Mononuclear cell (primary cell): ENCODE data around the gene PAPPA2. TPM values are rescaled to one million over a fixed set of nuclear protein-coding genes. Genes with fewer than 3 reads are reported as not detected.

Source experiments
- H3K27me3 ChIP-seq: 2 replicates; pipeline ENCODE4 v1.6.0; 2011; ENCODE audit warnings: low read length, control low read depth; ENCODE audit not compliant: insufficient read depth
- H3K4me1 ChIP-seq: 2 replicates; pipeline ENCODE4 v1.5.1; 2011; ENCODE audit warnings: mild to moderate bottlenecking, low read length, control low read depth; ENCODE audit not compliant: insufficient read depth
- H3K4me3 ChIP-seq: 2 replicates; pipeline ENCODE4 v1.5.1; 2011; ENCODE audit warnings: mild to moderate bottlenecking, low read length, moderate library complexity
- H3K9me3 ChIP-seq: 2 replicates; pipeline ENCODE4 v1.5.1; 2011; ENCODE audit warnings: low read depth, mild to moderate bottlenecking, control low read depth, low read length
- total RNA-seq: library from RNA; depleted of rRNA; stranded (reverse); fragments of >200 nt; gene quantifications from one replicate; pipeline ENCODE4 v1.2.3, GENCODE V29; 2012

Gene PAPPA2
- total RNA-seq, 1 donor = 0.10 TPM

DNA sequence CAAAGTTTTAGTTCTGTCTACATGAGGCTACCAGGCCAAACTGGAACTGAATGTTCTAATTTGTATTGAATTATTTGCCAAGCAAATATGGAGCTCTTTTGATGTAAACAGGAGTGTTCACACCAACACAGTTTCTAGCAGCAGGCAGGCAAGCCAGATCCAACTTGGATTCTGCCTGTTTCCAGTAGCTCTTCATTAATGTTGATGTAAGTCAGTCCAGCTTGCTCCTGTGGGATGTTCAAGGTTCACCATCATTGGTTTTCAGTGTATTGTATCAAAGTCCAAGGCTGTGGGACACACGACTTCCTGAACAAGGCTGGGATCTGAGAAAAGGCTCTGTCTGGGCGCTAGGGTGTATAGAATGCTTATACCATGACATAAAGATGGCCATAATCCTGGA is 68.1 kb downstream of the PAPPA2 start:
- no peak overlapping the region for H3K4me3 ChIP-seq
- H3K9me3 ChIP-seq = no peaks in the 10 kb centered on the region
- H3K4me1 ChIP-seq = no peaks in the 10 kb centered on the region
- H3K27me3 ChIP-seq = no peaks in the 10 kb centered on the region

DNA sequence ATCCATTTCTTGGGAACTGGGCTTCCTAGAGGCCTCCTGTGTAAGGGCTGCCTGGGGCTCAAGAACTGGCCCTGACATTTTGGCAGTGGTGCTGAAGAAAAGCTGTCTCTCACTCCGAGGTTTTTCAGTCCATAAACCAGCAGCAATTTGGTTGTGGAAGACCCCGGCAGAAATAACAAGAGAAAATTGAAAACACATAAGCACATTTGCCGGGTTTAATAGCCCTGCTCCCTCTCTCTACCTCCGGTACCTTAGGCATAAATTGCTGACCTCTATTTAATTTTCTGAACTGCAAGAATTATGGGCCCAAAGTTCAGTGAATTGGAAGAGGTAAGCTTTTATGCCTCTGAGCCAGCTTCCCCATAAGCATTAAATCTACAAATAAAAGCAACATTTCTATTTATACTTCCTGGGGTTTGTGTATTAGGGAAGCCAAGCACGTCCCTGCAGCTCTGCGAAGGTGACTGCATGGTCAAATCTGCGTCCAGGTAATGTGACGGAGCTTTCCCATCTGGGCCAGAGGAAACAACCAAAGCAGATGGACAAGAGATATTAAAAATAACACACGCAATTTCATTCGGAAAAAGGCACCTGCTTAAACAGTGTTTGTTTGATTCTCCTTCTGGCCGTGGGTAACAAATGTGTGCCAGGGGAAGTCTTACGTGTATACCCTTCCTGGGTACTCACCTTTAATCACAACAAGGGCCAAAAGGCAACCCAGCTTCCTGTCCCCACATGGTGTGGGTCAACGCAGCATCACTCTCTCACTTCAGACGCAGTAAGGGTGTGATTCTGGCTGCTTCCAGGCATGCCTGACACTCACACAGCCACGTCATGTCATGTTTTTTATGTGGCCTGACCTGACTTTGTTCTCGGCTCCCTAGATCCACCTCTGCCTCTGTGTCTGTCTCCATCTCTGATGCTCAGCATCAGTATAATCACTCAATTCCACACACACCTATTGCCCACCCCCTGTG is 69.2 kb downstream of the PAPPA2 start:
- Histone ChIP-seq H3K4me3 (no peak overlapping the region), H3K9me3 (no peaks in the 10 kb centered on the region), H3K4me1 (no peaks in the 10 kb centered on the region), H3K27me3 (no peaks in the 10 kb centered on the region)

DNA sequence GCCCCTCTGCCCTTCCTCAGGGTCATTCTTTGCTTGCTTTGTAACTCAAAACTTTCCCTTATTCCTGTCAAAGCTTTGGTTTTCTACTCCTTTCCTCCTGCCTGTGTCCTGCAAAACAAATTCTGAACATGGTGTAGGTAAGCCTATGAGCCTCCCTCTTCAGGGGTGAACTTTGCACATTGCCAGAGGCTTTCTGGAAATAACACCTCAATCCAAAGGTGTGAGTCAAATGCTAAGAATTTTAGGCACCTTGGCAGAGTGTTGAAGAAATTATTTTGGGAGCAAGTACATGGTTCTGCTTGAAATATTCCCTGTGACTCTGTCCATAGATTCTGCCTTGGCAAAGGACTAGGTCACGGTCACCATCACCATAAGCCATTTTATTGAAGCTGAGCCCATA is 70.0 kb downstream of the PAPPA2 start:
- Histone ChIP-seq H3K4me1 (no peaks in the 10 kb centered on the region), H3K4me3 (no peak overlapping the region), H3K9me3 (no peaks in the 10 kb centered on the region), H3K27me3 (no peaks in the 10 kb centered on the region)

DNA sequence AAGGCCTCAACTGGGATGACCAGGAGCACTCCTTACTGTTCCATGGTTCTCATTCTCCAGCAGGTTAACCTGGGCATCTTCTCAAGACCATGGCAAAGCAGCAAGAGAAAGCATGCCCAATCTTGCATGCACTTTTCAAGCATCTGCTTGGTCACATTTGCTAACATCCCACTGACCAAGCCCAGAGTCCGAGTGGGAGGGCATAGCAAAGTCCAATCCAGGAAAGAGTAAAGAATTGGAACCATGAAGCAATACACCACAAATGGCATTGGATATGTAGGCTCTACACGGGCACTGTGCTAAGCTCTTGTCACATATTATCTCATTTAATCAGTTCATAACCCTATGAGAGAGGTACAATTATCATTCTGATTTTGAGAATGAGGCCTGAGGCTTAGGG is 73.6 kb downstream of the PAPPA2 start:
- no peaks in the 10 kb centered on the region for H3K9me3 ChIP-seq
- no peaks in the 10 kb centered on the region for H3K27me3 ChIP-seq
- H3K4me3 ChIP-seq = no peak overlapping the region
- H3K4me1 ChIP-seq = no peaks in the 10 kb centered on the region

DNA sequence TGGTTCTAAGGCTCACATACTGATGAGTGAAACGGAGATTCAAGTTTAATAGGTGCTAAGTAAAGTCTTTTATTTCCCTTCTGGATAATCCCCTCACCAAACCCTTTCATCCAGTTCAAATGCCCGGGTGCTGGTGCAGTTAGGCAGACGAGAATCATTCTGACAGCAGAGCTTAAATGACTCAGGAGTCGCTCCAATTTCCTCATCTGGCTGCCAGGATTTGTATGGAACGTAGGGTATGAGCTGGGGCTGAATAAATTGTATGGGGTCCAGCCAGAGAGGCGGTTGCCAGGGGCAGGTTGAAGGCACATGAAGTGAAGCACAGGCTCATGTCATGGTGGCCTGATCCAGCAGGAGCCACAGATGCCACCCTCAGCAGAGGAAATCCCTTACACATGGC is 76.0 kb downstream of the PAPPA2 start:
- no peaks in the 10 kb centered on the region for H3K9me3 ChIP-seq
- no peak overlapping the region for H3K4me3 ChIP-seq
- H3K27me3 ChIP-seq = no peaks in the 10 kb centered on the region
- H3K4me1 ChIP-seq = no peaks in the 10 kb centered on the region

DNA sequence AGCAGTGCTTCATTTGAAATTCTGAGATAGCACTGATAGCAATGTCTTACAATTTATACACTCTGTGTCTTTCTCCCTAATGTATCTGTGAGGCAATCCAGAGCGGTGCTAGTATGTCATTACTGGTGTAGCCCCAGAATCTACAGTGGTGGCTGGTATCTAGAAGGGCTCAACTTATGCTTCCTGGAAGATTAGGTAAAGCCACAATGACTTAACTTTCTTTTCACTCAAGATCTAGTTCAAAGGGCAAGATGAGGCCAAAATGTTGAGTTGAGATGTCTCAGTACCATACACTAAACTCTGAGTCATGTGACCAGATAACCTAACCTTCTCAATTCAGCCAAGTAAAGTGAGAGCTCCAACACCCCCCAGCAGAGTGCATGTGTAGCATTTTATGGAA is 77.5 kb downstream of the PAPPA2 start:
- Histone ChIP-seq H3K9me3 (no peaks in the 10 kb centered on the region), H3K4me1 (no peaks in the 10 kb centered on the region), H3K27me3 (no peaks in the 10 kb centered on the region), H3K4me3 (no peak overlapping the region)

DNA sequence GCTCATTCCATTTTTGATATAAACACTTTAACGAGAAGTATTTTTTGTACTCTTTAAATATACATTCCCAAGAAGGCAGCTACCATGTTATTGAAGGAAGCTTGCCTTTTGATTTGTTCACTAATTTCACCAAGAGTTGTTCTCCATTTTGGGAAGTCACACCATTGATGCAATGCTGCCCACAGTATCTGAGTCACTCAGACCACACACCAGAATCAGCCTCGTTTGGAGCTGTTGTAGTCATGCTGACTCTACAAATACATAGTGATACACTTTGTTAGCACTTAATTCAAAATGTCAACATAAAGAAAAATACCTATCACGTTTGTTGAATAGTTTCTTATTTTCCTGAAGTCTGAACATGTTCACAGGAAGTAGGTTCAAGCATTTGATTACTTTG is 78.7 kb downstream of the PAPPA2 start:
- Histone ChIP-seq H3K27me3 (no peaks in the 10 kb centered on the region), H3K9me3 (no peaks in the 10 kb centered on the region), H3K4me1 (no peaks in the 10 kb centered on the region), H3K4me3 (no peak overlapping the region)

DNA sequence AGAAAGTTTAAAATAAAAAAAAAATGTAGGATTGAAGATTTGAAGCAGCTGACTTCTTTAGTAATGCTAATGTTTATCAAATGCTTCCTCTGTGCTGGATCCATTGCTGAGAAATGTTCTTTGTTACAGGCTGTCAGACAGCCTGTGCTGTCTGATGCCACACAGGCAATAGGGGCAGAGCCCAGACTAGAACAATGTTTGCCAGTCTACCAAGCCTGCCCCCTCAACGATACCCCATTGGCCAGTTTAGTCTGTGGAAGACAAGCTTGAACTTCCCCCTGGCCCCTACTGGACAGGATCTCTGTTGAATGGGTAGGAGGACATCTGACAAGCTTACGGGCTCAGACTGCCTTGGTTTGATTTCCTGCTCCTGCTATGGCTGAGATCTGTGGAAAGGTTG is 79.4 kb downstream of the PAPPA2 start:
- Histone ChIP-seq H3K4me1 (no peaks in the 10 kb centered on the region), H3K27me3 (peaks cover under 1% of the 10 kb centered on the region), H3K9me3 (no peaks in the 10 kb centered on the region), H3K4me3 (no peak overlapping the region)

DNA sequence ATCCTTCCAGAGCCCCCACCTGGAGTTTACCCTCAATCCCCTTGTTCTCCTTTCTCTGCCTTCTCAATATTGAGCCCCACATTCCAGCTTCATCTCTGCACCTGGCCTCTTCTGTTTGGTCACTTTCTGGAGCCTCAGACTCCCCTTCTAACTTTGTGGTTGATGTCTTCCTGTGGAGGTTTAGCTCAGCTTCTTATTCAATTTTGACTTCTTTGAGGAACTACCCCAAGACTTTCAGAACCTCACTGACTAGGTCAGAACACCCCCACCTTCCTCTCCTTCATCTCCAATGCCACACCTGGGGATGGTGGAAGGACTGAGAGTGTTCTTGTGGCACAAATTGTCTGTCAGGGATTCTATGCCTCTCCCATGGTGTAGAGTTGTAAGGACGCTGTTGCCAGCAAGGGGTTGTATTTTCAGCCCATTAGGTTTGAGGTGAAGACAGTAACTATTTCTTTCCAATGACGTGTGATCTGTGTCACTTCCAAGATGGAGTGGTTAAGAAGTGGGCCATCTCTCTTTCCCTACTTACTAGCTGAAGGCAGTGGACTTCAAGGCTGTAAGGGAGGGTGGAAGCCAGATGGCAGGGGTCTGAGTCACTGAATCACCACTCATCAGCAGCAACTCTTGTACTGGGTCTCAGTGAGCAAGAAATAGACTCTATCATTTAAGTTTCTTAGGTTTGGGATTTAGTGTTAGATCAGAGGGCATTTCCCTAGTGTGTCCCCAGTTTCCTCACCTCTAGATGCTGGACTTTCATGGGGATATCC is 80.6 kb downstream of the PAPPA2 start:
- Histone ChIP-seq H3K4me3 (no peak overlapping the region), H3K4me1 (no peaks in the 10 kb centered on the region), H3K27me3 (peaks cover 3% of the 10 kb centered on the region), H3K9me3 (no peaks in the 10 kb centered on the region)

DNA sequence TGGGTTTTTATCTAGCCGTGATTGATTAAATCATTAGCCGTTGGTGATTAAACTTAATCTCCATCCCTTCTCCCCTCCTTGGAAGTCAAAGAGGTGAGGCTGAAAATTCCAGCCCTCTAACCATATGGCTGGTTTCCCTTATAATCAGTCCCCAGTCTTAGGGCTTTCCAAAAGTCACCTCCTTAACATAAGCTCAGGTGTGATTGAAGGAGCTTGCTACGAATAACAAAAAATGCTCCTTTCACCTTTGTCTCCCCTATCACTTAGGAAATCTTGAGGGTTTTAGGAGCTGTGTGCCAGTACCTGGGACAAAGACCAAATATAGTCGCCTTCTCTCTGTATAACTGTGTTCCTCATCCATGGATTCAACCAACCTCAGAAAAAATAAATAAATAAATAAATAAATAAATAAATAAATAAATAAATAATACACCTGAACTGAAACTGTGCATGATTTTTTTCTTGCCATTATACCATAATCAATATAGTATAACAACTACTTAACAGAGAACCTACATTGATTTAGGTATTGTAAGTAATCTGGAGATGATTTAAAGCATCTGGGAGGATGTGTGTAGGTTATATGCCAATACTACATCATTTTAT is 82.2 kb downstream of the PAPPA2 start:
- Histone ChIP-seq H3K4me1 (no peaks in the 10 kb centered on the region), H3K4me3 (no peak overlapping the region), H3K27me3 (peaks cover 3% of the 10 kb centered on the region), H3K9me3 (no peaks in the 10 kb centered on the region)

DNA sequence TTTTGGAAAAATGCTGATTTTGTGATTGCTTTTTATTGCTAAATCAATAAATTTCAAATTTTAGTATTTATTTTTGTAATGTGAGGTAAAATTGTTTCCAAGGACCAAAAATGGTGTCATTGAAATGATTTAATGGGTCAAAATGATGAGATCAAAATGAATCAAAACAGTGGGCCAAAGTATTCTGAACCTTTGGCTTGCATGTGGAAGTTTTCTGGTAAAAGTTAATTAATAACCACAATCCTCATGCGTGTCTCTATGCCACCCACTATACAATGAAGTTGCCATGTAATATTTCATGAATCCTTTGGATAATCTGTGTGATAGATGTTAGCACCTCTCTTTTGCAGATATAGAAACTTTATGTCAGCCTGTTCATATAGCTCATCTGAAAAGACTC is 83.8 kb downstream of the PAPPA2 start:
- H3K4me3 ChIP-seq = no peak overlapping the region
- H3K27me3 ChIP-seq = peaks cover 3% of the 10 kb centered on the region
- no peaks in the 10 kb centered on the region for H3K9me3 ChIP-seq
- no peaks in the 10 kb centered on the region for H3K4me1 ChIP-seq

DNA sequence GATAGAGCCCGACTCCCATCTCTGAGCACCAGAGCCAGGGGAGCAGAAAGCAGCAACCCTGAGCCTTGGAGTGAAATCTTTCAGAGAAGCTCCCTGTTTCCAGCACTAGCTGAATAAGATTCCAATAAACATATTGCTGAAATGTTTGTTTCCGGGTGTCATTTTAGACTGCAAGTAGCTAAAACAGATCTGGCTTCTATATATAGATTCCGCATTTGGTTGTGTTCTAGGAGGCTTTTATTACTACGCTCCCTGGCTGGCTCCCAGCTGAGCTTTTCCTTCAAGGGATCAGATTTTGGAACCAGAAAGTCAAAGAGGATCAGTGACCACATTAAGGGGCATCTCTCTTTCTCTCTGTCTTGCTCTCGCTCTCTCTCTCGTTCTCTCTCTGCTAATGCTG is 88.2 kb downstream of the PAPPA2 start:
- H3K4me3 ChIP-seq = no peak overlapping the region
- H3K9me3 ChIP-seq = no peaks in the 10 kb centered on the region
- H3K4me1 ChIP-seq = no peaks in the 10 kb centered on the region
- peaks cover 3% of the 10 kb centered on the region for H3K27me3 ChIP-seq

DNA sequence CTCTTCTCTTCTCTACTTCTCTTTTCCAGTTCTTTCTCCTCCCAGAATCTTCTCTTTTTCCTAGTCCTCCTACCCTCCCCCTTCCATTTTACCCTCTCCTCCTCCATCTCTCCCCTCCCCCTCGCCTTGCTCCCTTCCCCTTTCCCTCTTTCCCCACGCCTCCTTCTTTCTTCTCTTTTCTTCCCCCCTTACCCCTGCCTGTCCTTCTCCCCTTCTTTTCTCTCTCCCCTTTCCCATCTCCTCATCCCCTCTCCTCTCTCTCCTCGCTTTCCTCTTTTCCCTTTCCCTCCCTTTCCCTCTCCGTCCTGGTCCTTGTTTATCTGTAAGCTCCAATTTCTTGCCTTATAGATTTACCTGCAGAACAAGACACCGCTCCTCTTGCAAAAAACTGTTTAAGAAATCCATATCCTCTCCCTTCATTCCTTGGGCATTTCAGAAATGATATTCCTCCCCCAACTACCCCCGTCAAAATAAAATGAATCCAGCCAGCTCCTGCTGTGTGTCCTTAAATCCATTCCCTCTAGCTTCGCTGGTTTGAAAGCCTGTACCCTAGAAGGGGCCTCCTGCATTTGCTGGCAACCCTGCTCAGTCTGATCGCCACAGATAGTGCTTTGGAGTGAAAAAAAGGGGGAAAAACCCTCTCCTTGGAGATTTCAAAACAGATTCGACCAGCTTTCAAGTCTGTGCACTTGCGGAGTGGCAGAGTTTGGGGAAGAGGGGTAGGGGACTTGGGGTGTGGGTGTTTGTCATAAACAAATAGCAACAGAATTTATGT is 89.4 kb downstream of the PAPPA2 start:
- H3K4me1 ChIP-seq = no peaks in the 10 kb centered on the region

DNA sequence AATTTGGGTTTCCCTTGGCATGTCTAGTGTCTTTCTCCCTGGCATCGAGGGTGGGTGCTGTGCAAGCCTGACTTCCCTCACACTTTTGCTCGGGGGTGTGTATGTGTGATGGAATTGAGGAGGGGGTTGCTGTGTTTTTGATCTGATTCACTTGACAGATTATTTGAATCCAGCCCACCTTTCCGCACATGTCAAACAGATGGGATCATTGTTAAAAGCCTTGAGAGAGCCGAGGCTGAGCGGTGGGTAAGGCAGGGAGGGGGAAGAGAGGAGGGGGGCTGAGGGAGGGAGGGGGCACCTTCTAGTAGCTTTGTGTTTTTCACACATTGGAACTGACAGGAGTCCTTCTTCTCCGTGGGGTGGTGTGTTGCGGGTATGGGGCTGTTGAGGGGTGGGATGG is 90.0 kb downstream of the PAPPA2 start:
- Histone ChIP-seq H3K4me1 (no peaks in the 10 kb centered on the region), H3K27me3 (no peaks in the 10 kb centered on the region), H3K9me3 (no peaks in the 10 kb centered on the region), H3K4me3 (no peak overlapping the region)

More for the DNA sequence above, 89.4 kb downstream of the PAPPA2 start:
- H3K27me3 ChIP-seq = peaks cover 2% of the 10 kb centered on the region
- H3K4me3 ChIP-seq = no peak overlapping the region
- H3K9me3 ChIP-seq = no peaks in the 10 kb centered on the region
